OCI-LY3 (cell line): ENCODE results near the gene SCARB1.

Source experiments
- H2AFZ ChIP-seq: fragments of 200-600, 300-600 bp; shearing (Covaris generic); 2 replicates; pipeline ENCODE4 v1.6.0; 2014; ENCODE audit warnings: antibody characterized with exemption, low read depth, low read length
- H3K27ac ChIP-seq: fragments of 200-600, 300-600 bp; sonication (generic); 2 replicates; pipeline ENCODE4 v1.5.1; 2014; ENCODE audit warnings: mild to moderate bottlenecking, low read length, moderate library complexity, mixed read lengths
- H3K27me3 ChIP-seq: fragments of 200-600, 300-600 bp; sonication (generic); 2 replicates; pipeline ENCODE4 v1.6.1; 2014; ENCODE audit warnings: low read depth, low read length, mixed read lengths
- H3K36me3 ChIP-seq: fragments of 200-600, 300-600 bp; sonication (generic); replicated peaks from 2 replicates; pipeline ENCODE3; 2014; ENCODE audit warnings: low read depth, low read length, mixed read lengths
- H3K4me1 ChIP-seq: fragments of 300-600, 200-600 bp; sonication (generic); 2 replicates; pipeline ENCODE4 v1.6.1; 2014; ENCODE audit warnings: low read length, mixed read lengths
- H3K4me2 ChIP-seq: fragments of 200-600, 300-600 bp; sonication (generic); 2 replicates; pipeline ENCODE4 v1.6.1; 2014; ENCODE audit warnings: low read length, mixed read lengths
- H3K4me3 ChIP-seq: fragments of 300-600, 200-600 bp; sonication (generic); 2 replicates; pipeline ENCODE4 v1.5.1; 2014; ENCODE audit warnings: antibody characterized with exemption, mild to moderate bottlenecking, low read length, moderate library complexity
- H3K79me2 ChIP-seq: fragments of 300-600, 200-600 bp; shearing (Covaris generic); 2 replicates; pipeline ENCODE4 v1.6.1; 2014; ENCODE audit warnings: mild to moderate bottlenecking, low read length, mixed read lengths
- H3K9ac ChIP-seq: fragments of 300-600, 200-600 bp; shearing (Covaris generic); 2 replicates; pipeline ENCODE4 v1.6.0; 2014; ENCODE audit warnings: mild to moderate bottlenecking, low read length, moderate library complexity
- H3K9me3 ChIP-seq: fragments of 200-600, 300-600 bp; shearing (Covaris generic); 2 replicates; pipeline ENCODE4 v1.6.1; 2014; ENCODE audit warnings: low read length, mixed read lengths; ENCODE audit not compliant: insufficient read depth
- H4K20me1 ChIP-seq: fragments of 200-600, 300-600 bp; sonication (generic); 2 replicates; pipeline ENCODE4 v1.6.1; 2016; ENCODE audit warnings: low read length, mixed read lengths; ENCODE audit not compliant: insufficient read depth
- EZH2phosphoT487 ChIP-seq: fragments of 200-600 bp; shearing (Covaris generic); IDR thresholded peaks from 2 replicates; pipeline ENCODE4 v1.6.1; 2018; ENCODE audit warnings: antibody characterized with exemption, mixed run types, low read depth
- TF ChIP-seq, protein P1 (sequence below): fragments of 200-600, 300-600 bp; sonication (generic); IDR thresholded peaks from 2 replicates; pipeline ENCODE4 v1.5.1; 2014; ENCODE audit warnings: antibody characterized with exemption, low read length, low read depth

The SCARB1 gene

DNA sequence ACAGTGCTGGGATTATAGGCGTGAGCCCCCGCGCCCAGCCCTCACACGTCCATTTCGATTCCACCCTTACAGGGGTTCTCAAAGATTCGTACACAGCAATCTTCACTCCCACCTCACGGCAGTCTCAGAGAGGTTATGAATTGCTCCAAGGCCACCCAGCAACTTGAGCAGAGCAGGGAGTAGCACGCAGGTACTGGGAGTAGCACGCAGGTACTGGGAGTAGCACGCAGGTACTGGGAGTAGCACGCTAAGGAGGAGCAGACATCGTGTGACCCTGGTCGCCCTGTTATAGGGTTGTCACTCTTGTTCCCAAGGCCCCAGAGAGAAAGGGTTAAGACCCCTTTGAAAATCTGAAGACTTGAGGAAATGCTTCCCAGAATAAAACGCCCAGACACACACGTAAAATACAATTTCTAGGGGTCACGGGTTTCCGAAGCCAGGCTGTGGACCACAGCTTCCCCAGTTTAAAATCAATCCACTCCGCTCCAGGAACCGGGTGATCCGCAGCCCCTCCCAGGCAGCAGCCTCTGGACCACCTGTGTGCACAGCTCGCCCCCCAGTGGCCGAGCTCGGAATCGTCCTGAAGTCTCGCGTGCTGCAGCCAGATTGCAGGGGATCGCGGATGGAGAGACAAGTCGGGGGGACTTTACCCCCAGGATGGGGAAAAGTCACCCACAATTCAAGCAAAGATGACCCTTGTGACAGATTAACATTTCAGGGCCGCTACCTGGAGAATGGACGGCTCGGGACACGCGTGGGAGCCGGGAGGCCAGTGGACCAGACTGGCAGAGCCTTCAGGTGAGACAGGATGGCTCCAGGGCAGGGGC lies 92.0 kb downstream of the SCARB1 start:
- Histone ChIP-seq H3K4me2 (peak overlapping the region; percentile 79), H3K9me3 (no peaks in the 10 kb centered on the region), H3K4me3 (peak overlapping the region; percentile 65), H3K79me2 (no peaks in the 10 kb centered on the region), H4K20me1 (no peaks in the 10 kb centered on the region), H3K27ac (no peak overlapping the region), H3K36me3 (no peaks in the 10 kb centered on the region), H2AFZ (peak overlapping the region; percentile 55; the same call in 1 of the 2 replicates), H3K9ac (peak overlapping the region; percentile 52; the same call in 1 of the 2 replicates), H3K27me3 (peaks cover 25% of the 10 kb centered on the region), H3K4me1 (peaks cover 76% of the 10 kb centered on the region)
- TF ChIP-seq, protein P1, sequence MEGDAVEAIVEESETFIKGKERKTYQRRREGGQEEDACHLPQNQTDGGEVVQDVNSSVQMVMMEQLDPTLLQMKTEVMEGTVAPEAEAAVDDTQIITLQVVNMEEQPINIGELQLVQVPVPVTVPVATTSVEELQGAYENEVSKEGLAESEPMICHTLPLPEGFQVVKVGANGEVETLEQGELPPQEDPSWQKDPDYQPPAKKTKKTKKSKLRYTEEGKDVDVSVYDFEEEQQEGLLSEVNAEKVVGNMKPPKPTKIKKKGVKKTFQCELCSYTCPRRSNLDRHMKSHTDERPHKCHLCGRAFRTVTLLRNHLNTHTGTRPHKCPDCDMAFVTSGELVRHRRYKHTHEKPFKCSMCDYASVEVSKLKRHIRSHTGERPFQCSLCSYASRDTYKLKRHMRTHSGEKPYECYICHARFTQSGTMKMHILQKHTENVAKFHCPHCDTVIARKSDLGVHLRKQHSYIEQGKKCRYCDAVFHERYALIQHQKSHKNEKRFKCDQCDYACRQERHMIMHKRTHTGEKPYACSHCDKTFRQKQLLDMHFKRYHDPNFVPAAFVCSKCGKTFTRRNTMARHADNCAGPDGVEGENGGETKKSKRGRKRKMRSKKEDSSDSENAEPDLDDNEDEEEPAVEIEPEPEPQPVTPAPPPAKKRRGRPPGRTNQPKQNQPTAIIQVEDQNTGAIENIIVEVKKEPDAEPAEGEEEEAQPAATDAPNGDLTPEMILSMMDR = peak; percentile 95
- TF ChIP-seq EZH2phosphoT487 = no peak

DNA sequence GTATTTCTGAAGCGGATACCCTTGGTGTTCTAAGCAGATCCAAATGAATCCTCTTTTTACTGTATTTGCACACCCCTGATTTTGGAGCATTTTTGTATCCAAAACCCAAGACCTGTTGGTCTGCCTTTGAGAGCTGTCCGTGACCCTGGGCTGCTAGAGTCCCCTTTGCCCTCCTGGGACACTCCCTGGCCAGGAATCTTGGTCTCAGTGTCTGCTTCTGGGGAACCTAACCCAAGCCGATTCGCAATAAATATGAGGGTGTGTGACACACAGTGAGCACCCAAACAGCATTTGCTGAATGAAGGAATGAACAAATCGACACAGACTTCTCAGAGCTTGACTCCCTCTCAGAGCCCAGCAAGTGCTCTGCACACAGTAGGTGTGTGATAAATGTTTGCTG lies 92.9 kb downstream of the SCARB1 start:
- TF ChIP-seq, protein P1 = no peak
- TF ChIP-seq EZH2phosphoT487 = no peak
- no peak overlapping the region for H3K4me2 ChIP-seq

DNA sequence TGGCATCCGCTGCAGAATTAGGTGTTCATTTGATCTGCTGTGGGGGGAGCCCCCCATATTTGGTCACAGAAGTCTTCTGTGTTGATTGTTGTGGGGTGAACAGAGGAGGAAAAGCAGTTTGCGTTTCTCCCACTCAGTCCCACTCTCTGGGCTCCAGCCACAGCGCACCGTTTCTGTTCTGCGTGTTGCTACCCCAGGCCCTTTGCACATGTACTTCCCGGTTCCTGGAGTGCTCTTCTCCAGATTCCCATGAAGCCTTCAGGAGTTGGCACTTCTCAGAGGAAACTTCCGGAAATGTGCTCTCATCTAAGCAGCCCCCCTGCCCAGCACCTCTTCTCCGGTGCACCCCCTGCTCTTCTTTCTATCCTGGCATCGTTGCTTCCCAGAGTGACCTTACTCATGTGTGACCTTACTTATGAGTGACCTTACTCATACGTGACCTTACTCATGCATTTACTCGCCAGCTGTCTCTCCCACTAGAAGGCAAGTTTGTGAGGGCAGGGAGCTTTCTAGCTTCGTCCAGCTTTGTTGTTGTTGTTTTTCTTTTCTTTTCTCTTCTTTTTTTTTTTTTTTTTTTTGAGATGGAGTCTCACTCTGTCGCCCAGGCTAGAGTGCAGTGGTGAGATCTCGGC lies 93.7 kb downstream of the SCARB1 start:
- peaks cover under 1% of the 10 kb centered on the region for H3K36me3 ChIP-seq
- H3K4me2 ChIP-seq = peak overlapping the region; percentile 20; the same call in 1 of the 2 replicates
- H3K27ac ChIP-seq = no peak overlapping the region
- H4K20me1 ChIP-seq = no peaks in the 10 kb centered on the region
- no peak overlapping the region for H2AFZ ChIP-seq
- H3K27me3 ChIP-seq = peaks cover 34% of the 10 kb centered on the region
- no peak overlapping the region for H3K9ac ChIP-seq
- H3K79me2 ChIP-seq = no peaks in the 10 kb centered on the region
- no peak overlapping the region for H3K4me3 ChIP-seq
- peaks cover 2% of the 10 kb centered on the region; the same call in 1 of the 2 replicates for H3K9me3 ChIP-seq
- no peak for TF ChIP-seq EZH2phosphoT487
- TF ChIP-seq, protein P1 = no peak
- H3K4me1 ChIP-seq = peaks cover 62% of the 10 kb centered on the region

More for the DNA sequence above, 92.9 kb downstream of the SCARB1 start:
- Histone ChIP-seq H3K27ac (no peak overlapping the region), H3K36me3 (no peaks in the 10 kb centered on the region), H3K79me2 (no peaks in the 10 kb centered on the region), H3K27me3 (peaks cover 27% of the 10 kb centered on the region), H4K20me1 (no peaks in the 10 kb centered on the region), H3K4me1 (peaks cover 70% of the 10 kb centered on the region), H3K9me3 (no peaks in the 10 kb centered on the region), H2AFZ (no peak overlapping the region), H3K9ac (no peak overlapping the region), H3K4me3 (no peak overlapping the region)

DNA sequence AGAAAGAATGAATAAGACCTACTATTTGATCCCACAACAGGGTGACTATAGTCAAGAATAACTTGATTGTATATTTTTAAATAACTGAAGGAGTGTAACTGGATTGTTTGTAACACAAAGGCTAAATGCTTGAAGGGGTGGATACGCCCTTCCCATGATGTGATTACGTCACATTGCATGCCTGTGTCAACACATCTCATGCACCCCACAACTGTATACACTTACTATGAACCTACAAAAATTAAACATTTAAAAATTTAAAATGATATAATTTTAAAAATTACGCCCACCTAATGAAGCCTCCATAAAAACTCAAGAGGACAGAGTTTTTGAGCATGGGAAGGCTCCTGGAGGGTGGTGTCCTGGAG lies 94.5 kb downstream of the SCARB1 start:
- H3K9me3 ChIP-seq = peaks cover 10% of the 10 kb centered on the region; the same call in 1 of the 2 replicates
- H4K20me1 ChIP-seq = no peaks in the 10 kb centered on the region
- no peak overlapping the region for H2AFZ ChIP-seq
- H3K27me3 ChIP-seq = peaks cover 35% of the 10 kb centered on the region
- TF ChIP-seq, protein P1 = no peak
- no peak for TF ChIP-seq EZH2phosphoT487
- no peak overlapping the region for H3K9ac ChIP-seq
- H3K27ac ChIP-seq = no peak overlapping the region
- H3K36me3 ChIP-seq = peaks cover 7% of the 10 kb centered on the region
- peaks cover 57% of the 10 kb centered on the region for H3K4me1 ChIP-seq
- no peak overlapping the region for H3K4me3 ChIP-seq
- no peaks in the 10 kb centered on the region for H3K79me2 ChIP-seq
- H3K4me2 ChIP-seq = no peak overlapping the region
